Stimulated activated CD4-positive, alpha-beta T cell treated with anti-CD3 and anti-CD28 coated beads, Interleukin-15, amount 100 ng/mL, for 24 hours (primary cell): ENCODE results near the gene ZNF625.
"Not testable (repeated sequence)": the region's sequence is repeated elsewhere in the genome, so short reads cannot be mapped to it uniquely, and the experiment has no call there.

Experiments
- DNase-seq: peaks from one replicate; pipeline ENCODE4 v3.0.0-alpha.2; 2020

ZNF625 gene

DNA sequence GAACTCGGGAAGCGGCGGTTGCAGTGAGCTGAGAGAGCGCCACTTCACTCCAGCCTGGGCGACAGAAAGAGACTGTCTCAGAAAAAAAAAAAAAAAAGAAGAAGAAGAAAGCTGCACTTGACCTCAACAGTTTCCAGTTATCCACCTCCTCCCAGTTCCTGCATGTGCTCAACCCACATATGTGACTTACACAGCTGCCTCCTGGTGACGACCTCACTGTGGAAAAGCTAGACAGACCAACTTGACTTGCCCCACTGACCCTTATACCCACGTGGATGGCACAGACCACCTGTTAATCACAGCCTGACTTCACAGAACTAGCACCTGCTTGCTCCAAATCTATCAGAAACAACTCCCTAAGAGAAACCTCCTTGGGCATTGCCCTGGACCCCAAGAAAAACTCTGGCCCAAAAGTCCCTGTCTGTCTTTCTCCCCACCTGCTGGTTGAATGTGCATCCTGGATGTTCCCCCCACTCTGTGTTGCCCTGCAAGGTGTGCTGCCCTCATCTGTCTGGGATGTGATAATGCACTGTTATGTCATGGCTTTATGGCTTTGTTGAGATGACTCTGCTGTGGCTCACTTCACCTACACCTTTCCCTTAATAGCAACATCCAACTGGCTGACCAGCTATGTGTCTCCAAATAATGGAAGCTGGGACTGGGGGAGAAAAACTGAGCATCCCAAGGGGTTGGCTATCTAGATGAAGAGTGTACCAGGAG, 19.2 kb downstream of the ZNF625 start:
- DNase-seq: peak; percentile 40

DNA sequence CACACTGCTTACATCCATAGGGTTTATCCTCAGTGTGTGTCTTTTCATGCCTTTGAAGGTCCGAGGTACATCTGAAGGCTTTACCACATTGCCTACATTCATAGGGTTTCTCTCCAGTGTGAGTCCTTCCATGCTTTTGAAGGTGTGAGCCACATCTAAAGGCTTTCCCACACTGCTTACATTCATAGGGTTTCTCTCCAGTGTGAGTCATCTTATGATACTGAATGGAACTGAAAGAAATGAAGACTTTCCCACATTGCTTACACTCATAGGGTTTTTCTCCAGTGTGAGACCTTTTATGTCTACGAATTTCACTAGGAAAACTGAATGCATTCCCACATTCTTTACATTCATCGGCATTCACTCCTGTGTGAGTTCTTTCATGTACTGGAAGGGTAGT, 23.5 kb downstream of the ZNF625 start:
- no peak for DNase-seq

DNA sequence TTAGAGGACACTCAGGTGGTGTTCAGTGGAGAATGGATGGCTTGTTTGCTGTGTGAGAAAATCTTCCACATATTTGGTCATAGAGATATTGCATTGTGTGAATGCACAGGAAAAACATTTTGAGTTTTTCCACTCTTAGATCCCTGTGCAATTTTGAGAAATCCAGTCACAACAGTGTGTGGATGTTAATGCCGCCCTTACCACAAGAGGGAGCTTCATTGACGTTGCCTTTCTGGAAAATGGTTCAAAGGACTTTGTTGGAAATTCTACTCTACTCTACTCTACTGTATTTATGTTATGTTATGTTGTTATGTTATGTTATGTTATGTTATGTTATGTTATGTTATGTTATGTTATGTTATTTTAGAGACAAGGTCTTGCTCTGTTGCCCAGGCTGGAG, 29.8 kb downstream of the ZNF625 start:
- DNase-seq: peak; percentile 25

DNA sequence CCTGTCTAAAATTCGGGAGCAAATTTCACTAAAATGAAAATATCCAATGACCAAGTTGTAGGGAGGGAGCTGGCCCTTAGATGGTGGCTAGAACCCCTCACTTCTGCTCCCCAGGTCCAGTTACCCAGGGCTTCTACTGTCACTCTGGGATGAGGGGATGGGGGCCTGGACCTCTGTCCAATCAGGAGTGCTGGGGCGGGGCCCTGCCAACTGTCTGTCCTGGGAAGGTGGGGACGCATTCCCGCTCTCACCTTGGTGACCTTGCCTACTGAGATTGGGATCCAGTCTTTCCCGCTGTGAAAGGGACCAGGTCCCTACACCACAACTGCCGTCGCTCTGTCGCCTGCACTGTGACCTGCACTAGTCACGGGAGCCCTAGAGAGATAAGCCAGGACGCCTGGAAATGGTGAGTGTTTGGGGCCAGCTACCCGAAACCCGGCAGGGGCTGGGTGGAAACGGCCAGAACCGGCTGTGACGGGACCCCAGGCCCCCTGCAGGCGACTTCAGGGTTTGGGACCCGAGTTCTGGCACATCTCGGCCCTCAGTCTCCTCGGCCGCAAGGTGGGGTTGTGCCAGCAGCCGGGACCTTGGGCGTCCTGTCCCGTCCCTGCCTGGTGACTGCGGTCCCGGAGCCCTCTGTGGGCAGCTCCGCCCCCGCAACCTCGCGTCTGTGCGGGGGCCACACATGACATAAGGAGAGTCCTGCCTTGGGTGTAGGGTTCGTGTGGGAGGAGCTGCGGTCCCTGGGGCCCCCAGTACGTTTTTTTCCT, 39.1 kb downstream of the ZNF625 start:
- no peak for DNase-seq

DNA sequence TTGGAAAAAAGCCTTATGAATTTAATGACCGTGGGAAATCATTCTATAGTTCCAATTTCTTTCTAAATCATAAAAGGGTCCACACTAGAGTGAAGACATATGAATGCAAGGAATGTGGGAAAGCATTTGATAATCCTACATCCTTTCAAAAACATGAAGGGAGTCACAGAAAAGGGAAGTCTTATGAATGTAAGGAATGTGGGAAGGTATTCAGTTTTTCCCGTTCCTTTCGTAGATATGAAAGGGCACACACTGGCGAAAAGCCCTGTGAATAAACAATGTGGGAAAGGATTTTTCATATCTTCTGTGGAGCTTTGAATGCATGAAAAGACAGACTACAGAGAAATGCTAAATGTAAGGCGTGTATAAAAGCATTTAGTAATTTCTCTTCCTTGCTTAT, 43.4 kb downstream of the ZNF625 start:
- DNase-seq: no peak

DNA sequence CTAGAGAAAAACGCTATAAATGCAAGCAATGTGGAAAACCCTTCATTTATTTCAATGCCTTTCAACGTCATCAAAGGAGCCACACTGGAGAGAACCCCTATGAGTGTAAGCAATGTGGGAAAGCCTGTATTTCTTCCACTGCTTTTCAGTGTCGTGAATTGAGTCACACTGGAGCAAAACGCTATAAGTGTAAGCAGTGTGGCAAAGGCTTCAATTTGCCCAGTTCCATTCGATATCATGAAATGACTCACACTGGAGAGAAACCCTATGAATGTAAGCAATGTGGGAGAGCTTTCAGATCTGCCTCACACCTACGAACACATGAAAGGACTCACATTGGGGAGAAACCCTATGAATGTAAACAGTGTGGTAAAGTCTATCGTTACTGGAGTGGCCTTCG, 43.8 kb downstream of the ZNF625 start:
- peak; percentile 36 for DNase-seq

DNA sequence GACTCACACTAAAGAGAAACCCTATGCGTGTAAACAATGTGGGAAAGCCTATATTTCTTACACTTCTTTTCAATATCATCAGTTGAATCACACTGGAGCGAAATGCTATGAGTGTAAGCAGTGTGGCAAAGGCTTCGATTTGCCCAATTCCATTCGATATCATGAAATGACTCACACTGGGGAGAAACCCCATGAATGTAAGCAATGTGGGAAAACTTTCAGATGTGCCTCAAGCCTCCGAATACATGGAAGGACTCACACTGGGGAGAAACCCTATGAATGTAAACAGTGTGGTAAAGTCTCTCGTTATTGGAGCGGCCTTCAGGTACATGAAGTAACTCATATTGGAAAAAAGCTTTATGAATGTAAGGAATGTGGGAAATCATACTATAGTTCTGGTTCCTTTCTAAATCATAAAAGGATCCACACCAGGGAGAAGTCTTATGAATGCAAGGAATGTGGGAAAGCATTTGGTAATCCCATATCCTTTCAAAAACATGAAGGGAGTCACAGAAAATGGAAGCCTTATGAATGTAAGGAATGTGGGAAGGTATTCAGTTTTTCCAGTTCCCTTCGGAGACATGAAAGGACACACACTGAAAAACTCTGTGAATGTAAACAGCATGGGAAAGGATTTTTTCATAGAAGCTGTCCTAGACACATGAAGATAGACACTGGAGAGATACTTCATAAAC, 44.4 kb downstream of the ZNF625 start:
- no peak for DNase-seq

DNA sequence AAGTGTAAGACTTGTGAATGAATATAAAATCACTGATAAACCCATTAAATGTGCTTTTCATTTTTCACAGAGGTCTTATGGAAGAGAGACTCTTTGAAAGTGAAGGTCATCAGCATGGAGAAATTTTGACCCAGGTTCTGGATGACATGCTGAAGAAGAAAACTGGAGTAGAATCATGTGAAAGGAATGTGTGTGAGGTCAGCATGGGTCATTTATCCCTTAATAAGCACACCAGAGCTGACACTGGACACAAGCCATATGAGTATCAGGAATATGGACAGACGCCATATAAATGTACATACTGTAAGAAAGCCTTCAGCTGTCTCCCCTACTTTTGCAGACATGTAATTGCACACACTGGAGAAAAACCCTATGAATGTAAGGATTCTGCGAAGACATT, 45.4 kb downstream of the ZNF625 start:
- no peak for DNase-seq

DNA sequence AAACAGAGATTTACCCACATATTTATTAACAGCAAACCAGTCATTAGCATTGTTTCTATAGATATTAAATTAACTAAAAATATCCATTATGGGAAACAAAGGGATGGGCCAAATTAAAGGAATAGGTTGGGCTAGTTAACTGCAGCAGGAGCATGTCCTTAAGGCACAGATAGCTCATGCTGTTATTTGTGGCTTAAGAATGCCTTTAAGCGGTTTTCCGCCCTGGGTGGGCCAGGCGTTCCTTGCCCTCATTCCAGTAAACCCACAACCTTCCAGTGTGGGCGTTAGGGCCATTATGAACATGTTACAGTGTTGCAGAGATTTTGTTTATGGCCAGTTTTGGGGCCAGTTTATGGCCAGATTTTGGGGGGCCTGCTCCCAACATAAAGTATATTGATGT, 52.6 kb downstream of the ZNF625 start:
- DNase-seq: not testable (repeated sequence)

DNA sequence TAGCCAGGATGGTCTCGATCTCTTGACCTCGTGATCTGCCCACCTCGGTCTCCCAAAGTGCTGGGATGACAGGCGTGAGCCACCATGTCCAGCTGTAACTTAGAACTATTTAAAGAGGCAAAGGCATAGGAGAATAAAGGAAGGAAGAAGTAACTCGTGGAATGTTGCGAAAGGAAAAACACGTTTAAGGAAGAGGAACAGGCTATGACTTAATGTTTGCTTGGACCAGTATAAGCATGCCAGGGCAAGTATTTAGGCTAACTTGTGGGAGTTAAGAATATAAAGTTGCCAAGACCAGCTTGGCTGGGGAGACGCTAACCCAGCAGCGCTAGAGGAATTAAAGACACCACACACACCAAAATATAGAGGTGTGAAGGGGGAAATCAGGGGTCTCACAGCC, 58.5 kb downstream of the ZNF625 start:
- no peak for DNase-seq

DNA sequence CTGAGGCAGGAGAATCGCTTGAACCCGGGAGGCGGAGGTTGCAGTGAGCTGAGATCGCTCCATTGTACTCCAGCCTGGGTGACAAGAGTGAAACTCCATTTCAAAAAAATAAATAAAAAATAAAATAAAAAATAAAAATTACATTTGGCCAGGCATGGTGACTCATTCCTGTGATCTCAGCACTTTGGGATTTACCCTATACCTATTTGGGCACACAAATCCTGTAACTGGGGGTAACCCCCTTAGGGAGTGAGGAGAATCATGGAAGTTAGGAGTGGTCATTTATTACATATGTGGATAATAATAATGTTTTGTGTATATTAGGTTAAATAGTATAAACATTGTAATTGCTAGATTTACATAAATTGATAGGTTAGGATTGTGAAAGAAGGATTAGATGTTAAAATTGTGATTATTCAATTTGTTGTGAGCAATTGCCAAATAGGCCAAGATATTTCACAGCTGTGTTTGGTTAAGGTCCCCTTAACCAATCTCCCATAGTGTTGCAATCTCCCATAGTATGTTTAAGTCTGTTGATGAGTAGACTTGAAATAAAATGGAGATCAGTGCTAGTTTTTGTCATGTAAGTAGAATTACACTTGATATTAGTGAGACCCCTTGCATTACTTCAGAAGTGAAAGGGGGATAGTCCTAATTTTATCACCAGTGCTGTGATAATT, 61.3 kb downstream of the ZNF625 start:
- no peak for DNase-seq
